Dedifferentiated amniotic fluid mesenchymal stem cell (primary cell): ENCODE results near the gene WASHC4.

Experiments used
- DNase-seq: peaks from one replicate; pipeline ENCODE4 v3.0.0-alpha.2; 2016; ENCODE audit errors: extremely low spot score

WASHC4 gene

DNA sequence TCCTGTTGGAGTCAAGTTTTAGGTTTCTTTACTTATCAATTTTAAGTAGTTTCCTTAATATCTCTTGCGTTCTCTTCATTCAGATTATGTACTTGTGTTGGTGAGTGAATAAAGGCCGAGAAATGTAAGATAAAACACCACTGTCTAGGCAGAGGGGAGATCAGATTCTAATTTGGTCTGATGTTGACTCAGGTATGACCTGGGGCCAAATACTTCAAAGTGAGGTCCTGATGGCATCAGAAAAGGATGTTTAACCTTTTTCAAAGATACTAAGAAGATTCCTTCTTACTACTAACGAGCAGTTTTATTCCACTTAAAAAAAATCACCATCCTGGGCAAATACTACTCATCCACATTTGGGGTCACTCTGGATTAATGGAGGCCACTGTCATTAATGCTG, 101.6 kb downstream of the WASHC4 start:
- no peak for DNase-seq

DNA sequence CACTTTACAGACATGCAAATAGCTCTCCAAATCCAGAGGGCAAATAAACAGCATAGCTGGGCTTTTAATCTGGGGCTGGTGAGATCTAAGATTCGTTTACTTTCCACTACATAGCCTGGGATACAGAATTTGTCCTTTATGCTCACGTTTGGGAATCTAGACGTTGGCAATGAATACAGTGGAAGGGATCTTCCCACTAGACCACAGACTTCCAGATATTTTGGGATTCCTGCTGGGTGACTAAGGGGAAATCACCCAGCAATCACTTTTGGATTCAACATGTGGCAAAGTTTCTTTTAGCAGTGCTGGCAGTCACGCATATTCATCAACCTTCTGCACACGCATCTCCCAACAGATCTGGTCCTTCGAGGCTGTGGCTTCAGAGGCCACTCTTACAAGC, 104.9 kb downstream of the WASHC4 start:
- DNase-seq = peak; percentile 68

DNA sequence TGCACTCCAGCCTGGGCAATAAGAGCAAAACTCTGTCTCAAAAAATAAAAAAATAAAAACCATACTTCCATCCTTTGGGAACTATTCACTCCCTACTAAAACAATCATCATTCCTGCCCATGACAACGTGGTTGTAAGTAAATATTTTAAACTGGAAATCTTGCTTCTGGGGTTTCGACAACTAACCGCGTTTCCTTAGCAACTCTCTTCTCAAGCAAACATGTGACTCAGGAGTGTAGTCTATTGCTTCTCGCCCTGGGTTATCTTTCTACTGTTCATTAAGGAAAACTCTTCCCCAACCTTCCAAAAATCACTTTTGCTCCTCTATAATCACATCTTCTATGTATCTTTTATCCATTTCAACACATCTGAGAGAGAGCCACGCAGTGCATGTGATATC, 106.6 kb downstream of the WASHC4 start:
- DNase-seq = no peak

GRCh38 chr12:105214670-105215375, 107.3 kb downstream of the WASHC4 start:
- DNase-seq = no peak

DNA sequence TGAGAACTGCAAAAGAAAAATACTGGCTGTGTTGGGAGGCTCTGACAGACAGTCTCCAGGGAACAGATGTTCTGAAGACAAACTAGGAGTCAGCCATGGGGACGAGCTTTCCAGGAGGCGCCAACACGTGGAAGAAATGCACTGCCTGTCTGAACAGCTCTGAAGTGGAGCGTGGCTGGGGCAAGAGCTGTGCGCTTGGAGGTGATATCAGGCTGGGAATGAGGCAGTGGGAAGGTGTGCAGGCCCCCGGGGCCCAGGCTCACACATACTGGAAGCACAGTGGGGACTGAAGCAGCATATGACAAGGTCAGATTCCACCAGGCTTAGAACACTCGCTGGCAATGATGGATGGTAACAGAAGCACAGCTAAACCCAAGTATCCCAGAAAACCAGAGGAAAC, 110.9 kb downstream of the WASHC4 start:
- no peak for DNase-seq
